Measurements from ENCODE around the gene DIP2A. TPM values are rescaled to one million over a fixed set of nuclear protein-coding genes. Genes with fewer than 3 reads are reported as not detected.

DIP2A gene
- polyA plus RNA-seq, 1 donor from 2014 or later = 45.0 TPM

DNA sequence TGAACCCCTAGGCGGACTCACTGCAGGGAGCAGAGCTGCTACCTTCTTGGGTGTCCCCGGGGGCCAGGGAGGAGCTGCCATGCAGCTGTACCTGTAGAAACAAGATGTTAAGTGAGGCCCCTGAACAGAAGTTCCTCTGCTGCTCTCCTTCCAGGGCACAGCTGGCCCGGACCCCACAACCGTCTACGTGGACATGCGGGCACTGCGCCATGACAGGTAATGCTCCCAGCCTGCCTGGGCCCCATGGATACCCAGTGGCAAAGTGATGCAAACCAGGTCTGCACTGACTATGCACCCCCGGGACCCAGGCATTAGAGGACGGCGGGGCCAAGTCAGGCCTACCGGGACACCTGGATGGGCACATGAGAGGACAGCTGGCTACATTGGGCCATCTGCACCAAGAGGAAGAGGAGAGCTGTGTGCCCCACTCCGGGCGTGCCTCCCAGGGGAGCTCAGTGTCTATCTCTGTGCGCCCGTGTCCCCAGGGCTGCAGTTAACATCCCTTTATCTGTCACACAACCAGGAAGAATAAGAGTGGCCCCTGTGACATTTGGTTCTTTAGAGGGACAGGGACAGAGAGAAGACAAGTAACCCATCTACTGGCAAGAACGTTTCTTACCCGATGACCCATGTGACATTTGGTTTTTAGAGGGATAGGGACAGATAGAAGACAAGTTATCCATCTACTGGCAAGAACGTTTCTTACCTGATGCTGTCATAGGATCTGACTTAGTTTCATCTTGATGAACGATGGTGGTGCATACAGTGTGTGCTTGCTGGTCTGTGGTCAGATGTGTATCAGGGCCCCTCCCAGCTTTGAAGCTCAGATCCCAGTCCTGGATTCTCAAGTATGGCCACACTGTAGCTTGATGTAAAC is 102.1 kb downstream of the DIP2A start:
- Histone ChIP-seq H3K9ac (ENCODE audit: low read length) (no peak overlapping the region), H3K36me3 (ENCODE audit: insufficient read depth, low read length) (no peaks in the 10 kb centered on the region), H3K4me3 (ENCODE audit: low read length) (no peak overlapping the region), H2AFZ (ENCODE audit: low read depth, low read length) (no peak overlapping the region), H3K4me2 (ENCODE audit: low read length) (no peak overlapping the region), H3K27ac (ENCODE audit: low read length) (no peak overlapping the region), H3K9me3 (ENCODE audit: low read length) (no peaks in the 10 kb centered on the region), H3K27me3 (ENCODE audit: insufficient read depth, low read depth, low read length) (no peaks in the 10 kb centered on the region), H3F3A (ENCODE audit: insufficient read depth, low read length, poor library complexity, severe bottlenecking) (no peaks in the 10 kb centered on the region), H3K79me2 (replicated peaks; ENCODE audit: insufficient read depth, low read length) (no peaks in the 10 kb centered on the region), H4K20me1 (ENCODE audit: insufficient read depth) (no peaks in the 10 kb centered on the region), H3K9me2 (ENCODE audit: insufficient read depth, low read length) (no peaks in the 10 kb centered on the region)
- TF ChIP-seq EZH2 (IDR thresholded peaks at IDR 0.05; ENCODE audit: borderline replicate concordance, insufficient read depth, low read length, poor library complexity, severe bottlenecking) = no peak
- no peak for TF ChIP-seq POLR2AphosphoS5 (IDR thresholded peaks at IDR 0.05)
- TF ChIP-seq REST (IDR thresholded peaks at IDR 0.05; ENCODE audit: borderline replicate concordance) = no peak
- TF ChIP-seq MXI1 (conservative IDR thresholded peaks at IDR 0.05; ENCODE audit: poor library complexity, severe bottlenecking) = no peak
- no peak for TF ChIP-seq TAF1 (IDR thresholded peaks at IDR 0.05; ENCODE audit: low read depth)
- TF ChIP-seq, protein P1, sequence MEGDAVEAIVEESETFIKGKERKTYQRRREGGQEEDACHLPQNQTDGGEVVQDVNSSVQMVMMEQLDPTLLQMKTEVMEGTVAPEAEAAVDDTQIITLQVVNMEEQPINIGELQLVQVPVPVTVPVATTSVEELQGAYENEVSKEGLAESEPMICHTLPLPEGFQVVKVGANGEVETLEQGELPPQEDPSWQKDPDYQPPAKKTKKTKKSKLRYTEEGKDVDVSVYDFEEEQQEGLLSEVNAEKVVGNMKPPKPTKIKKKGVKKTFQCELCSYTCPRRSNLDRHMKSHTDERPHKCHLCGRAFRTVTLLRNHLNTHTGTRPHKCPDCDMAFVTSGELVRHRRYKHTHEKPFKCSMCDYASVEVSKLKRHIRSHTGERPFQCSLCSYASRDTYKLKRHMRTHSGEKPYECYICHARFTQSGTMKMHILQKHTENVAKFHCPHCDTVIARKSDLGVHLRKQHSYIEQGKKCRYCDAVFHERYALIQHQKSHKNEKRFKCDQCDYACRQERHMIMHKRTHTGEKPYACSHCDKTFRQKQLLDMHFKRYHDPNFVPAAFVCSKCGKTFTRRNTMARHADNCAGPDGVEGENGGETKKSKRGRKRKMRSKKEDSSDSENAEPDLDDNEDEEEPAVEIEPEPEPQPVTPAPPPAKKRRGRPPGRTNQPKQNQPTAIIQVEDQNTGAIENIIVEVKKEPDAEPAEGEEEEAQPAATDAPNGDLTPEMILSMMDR (IDR thresholded peaks at IDR 0.05; ENCODE audit: poor library complexity, severe bottlenecking) = no peak
- no peak for TF ChIP-seq SMC3 (conservative IDR thresholded peaks at IDR 0.05; ENCODE audit: poor library complexity)
- TF ChIP-seq EP300 (conservative IDR thresholded peaks at IDR 0.05; ENCODE audit: poor library complexity, severe bottlenecking) = no peak
- no peak for TF ChIP-seq RAD21 (conservative IDR thresholded peaks at IDR 0.05)

- Histone ChIP-seq H3F3A (ENCODE audit: insufficient read depth, low read length, poor library complexity, severe bottlenecking) (no peaks in the 10 kb centered on the region), H3K9ac (ENCODE audit: low read length) (no peak overlapping the region), H3K4me2 (ENCODE audit: low read length) (no peak overlapping the region), H3K9me2 (ENCODE audit: insufficient read depth, low read length) (no peaks in the 10 kb centered on the region), H3K36me3 (ENCODE audit: insufficient read depth, low read length) (peaks cover 3% of the 10 kb centered on the region), H3K79me2 (replicated peaks; ENCODE audit: insufficient read depth, low read length) (no peaks in the 10 kb centered on the region), H3K27me3 (ENCODE audit: insufficient read depth, low read depth, low read length) (no peaks in the 10 kb centered on the region), H4K20me1 (ENCODE audit: insufficient read depth) (no peaks in the 10 kb centered on the region), H2AFZ (ENCODE audit: low read depth, low read length) (no peak overlapping the region), H3K4me3 (ENCODE audit: low read length) (no peak overlapping the region), H3K9me3 (ENCODE audit: low read length) (no peaks in the 10 kb centered on the region), H3K27ac (ENCODE audit: low read length) (no peak overlapping the region)
- TF ChIP-seq EP300 (conservative IDR thresholded peaks at IDR 0.05; ENCODE audit: poor library complexity, severe bottlenecking) = no peak
- no peak for TF ChIP-seq REST (IDR thresholded peaks at IDR 0.05; ENCODE audit: borderline replicate concordance)
- TF ChIP-seq, protein P1 (IDR thresholded peaks at IDR 0.05; ENCODE audit: poor library complexity, severe bottlenecking) = no peak
- no peak for TF ChIP-seq MXI1 (conservative IDR thresholded peaks at IDR 0.05; ENCODE audit: poor library complexity, severe bottlenecking)
- no peak for TF ChIP-seq RAD21 (conservative IDR thresholded peaks at IDR 0.05)
- no peak for TF ChIP-seq EZH2 (IDR thresholded peaks at IDR 0.05; ENCODE audit: borderline replicate concordance, insufficient read depth, low read length, poor library complexity, severe bottlenecking)
- TF ChIP-seq SMC3 (conservative IDR thresholded peaks at IDR 0.05; ENCODE audit: poor library complexity) = no peak
- TF ChIP-seq TAF1 (IDR thresholded peaks at IDR 0.05; ENCODE audit: low read depth) = no peak
- no peak for TF ChIP-seq POLR2AphosphoS5 (IDR thresholded peaks at IDR 0.05)
Measured at GRCh38 chr21:46561445-46562090, 102.9 kb downstream of the DIP2A start.
